Measurements from ENCODE around the gene SVEP1.

- TF ChIP-seq GATA2 (CRISPR knock-in tag; IDR thresholded peaks at IDR 0.05) (no peak), CTCF (IDR thresholded peaks at IDR 0.05) (no peak), SIN3A (IDR thresholded peaks at IDR 0.05; ENCODE audit: borderline replicate concordance, low read depth, low read length) (no peak), GABPA (IDR thresholded peaks at IDR 0.05; ENCODE audit: low read depth) (no peak), EP300 (IDR thresholded peaks at IDR 0.05; ENCODE audit: borderline replicate concordance in 1 of 2, low read depth in 1 of 2, low read length in 1 of 2) (no peak), PBX3 (IDR thresholded peaks at IDR 0.05) (no peak), MAX (IDR thresholded peaks at IDR 0.05; ENCODE audit: low read depth) (no peak), TAF1 (IDR thresholded peaks at IDR 0.05; ENCODE audit: borderline replicate concordance, low read depth, low read length) (no peak)
Observed at GRCh38 chr9:110328763-110329162, 250.8 kb downstream of the SVEP1 start.

All from SK-N-SH (cell line).